ENCODE measurements around the gene GPR18. TPM values are rescaled to one million over a fixed set of nuclear protein-coding genes. Genes with fewer than 3 reads are reported as not detected.

GPR18 gene
- total RNA-seq, 1 donor from 2014 or later, result not detected

DNA sequence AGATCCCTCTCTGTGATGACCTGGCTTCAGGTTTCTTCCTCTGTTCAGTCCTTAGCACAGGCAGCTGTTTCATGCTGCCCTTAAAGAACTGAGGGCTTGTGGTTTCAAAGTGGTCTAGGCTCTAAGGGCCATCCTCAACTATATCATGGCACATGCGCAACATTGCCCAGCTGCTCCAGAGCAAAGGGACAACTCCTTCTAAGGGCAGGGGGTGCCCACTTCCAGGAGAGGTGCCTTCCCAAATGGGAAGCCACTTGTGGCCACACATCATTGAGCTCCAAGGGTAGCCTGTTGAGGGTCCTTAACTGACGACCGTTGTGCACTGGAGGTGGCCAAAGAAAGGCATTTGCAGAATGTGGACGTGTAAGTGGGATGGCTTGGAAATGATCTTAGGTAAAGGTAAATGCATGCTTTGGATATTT is 41.8 kb upstream of the GPR18 start:
- Histone ChIP-seq H3K4me3 (no peak overlapping the region), H3K27ac (no peak overlapping the region), H3K4me1 (no peaks in the 10 kb centered on the region), H3K9me3 (no peaks in the 10 kb centered on the region), H3K27me3 (no peaks in the 10 kb centered on the region), H3K36me3 (no peaks in the 10 kb centered on the region)
- intact Hi-C loops (cut with DNase I), result no loop called here
- no peak for DNase-seq (ENCODE audit: low spot score in 2 of 2)
- TF ChIP-seq, protein P1, sequence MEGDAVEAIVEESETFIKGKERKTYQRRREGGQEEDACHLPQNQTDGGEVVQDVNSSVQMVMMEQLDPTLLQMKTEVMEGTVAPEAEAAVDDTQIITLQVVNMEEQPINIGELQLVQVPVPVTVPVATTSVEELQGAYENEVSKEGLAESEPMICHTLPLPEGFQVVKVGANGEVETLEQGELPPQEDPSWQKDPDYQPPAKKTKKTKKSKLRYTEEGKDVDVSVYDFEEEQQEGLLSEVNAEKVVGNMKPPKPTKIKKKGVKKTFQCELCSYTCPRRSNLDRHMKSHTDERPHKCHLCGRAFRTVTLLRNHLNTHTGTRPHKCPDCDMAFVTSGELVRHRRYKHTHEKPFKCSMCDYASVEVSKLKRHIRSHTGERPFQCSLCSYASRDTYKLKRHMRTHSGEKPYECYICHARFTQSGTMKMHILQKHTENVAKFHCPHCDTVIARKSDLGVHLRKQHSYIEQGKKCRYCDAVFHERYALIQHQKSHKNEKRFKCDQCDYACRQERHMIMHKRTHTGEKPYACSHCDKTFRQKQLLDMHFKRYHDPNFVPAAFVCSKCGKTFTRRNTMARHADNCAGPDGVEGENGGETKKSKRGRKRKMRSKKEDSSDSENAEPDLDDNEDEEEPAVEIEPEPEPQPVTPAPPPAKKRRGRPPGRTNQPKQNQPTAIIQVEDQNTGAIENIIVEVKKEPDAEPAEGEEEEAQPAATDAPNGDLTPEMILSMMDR (IDR thresholded peaks at IDR 0.05), result no peak

DNA sequence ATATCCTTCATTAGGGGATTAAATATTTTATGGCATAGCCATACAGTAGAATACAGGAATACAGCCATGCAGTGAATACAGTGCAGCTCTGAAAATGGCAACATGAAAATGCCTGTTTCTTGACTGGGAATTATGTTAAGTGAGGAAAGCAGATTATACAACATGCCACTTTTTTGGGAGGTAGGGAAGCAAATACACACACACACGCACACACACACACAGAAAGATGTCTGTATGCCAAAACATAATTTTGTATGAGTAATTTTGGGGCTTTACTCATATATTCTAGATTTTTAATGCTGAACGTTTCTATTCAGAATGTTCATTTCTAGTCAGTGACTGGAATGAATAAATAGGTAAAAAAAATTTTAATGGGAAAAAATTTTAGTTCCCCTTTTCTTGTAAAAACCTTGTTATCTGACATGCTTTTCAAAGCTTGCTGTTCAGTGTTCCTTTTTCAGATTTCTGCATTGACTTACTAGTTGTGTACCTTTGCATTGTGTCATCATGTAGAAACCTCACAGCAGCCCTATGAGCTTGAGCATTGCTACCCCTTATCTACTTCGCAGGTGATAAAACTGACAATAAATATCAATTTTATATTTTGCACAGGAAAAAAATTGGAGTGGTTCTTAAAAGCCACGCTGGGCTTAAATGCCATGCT is 41.2 kb upstream of the GPR18 start:
- no peak overlapping the region for H3K27ac ChIP-seq
- H3K9me3 ChIP-seq, result no peaks in the 10 kb centered on the region
- TF ChIP-seq, protein P1 (IDR thresholded peaks at IDR 0.05), result no peak
- no peak for DNase-seq (ENCODE audit: low spot score in 2 of 2)
- no peaks in the 10 kb centered on the region for H3K4me1 ChIP-seq
- no peak overlapping the region for H3K4me3 ChIP-seq
- intact Hi-C loops (cut with DNase I), result no loop called here
- H3K27me3 ChIP-seq, result no peaks in the 10 kb centered on the region
- no peaks in the 10 kb centered on the region for H3K36me3 ChIP-seq

DNA sequence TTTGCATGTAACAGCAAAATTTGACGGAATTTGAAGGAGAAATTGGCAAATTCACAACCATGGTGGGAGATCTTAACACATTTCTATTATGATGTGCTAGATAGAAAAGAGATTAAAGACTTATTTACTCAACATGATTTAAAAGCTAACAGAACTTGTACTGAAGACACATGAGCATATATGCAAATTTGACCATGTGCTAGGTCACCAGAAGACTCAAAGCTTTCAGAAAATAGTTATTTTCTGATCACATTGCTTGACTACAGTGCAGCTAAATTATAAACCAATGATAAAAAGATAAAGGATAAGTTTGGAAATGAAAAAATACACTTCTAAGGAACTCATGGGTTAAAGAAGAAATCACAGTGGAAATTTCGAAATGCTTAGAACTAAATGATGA is 39.9 kb upstream of the GPR18 start:
- TF ChIP-seq, protein P1 (IDR thresholded peaks at IDR 0.05), result no peak
- no peaks in the 10 kb centered on the region for H3K36me3 ChIP-seq
- no peak overlapping the region for H3K4me3 ChIP-seq
- intact Hi-C loops (cut with DNase I), result no loop called here
- no peaks in the 10 kb centered on the region for H3K27me3 ChIP-seq
- H3K9me3 ChIP-seq, result no peaks in the 10 kb centered on the region
- no peaks in the 10 kb centered on the region for H3K4me1 ChIP-seq
- DNase-seq (ENCODE audit: low spot score in 2 of 2), result no peak
- H3K27ac ChIP-seq, result no peak overlapping the region

DNA sequence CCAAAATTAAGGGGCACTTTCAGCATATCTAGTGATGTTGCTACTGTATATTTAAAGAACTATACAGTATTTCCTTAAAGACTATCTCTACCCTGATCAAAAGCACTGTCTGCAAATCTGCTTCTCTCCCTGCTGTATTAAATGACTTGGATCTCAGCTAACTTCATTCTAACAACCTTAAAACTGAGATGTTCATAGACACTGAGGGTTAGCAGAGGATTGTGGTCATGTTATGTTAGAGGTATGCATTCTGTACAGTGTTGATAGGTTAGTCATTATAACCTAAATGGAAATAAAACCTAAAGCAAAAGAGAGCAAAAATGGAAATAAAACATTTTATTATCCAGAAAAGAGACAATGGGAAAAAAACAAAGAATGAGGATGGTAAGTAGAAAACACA is 39.2 kb upstream of the GPR18 start:
- TF ChIP-seq, protein P1 (IDR thresholded peaks at IDR 0.05), result no peak

DNA sequence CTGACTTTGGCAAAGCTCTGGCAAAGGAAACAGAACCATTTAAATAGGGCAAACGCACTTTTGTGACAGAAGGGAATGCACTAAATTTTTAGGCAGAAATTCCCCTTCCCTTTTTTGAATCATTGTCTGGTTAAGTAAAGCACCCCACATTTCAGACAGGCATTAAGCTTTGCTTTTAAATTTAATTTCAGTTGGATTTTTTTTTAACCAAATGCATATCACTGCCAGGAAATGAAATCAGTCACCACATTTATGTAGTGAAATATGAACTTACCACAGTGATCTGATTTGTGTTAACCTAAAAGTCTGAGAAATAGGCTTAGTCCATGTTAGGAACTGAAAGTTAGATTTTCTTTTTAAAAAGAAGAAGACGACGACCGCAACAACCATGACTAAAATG is 38.2 kb upstream of the GPR18 start:
- no peaks in the 10 kb centered on the region for H3K36me3 ChIP-seq
- intact Hi-C loops (cut with DNase I), result no loop called here
- no peak overlapping the region for H3K4me3 ChIP-seq
- TF ChIP-seq, protein P1 (IDR thresholded peaks at IDR 0.05), result no peak
- H3K27me3 ChIP-seq, result no peaks in the 10 kb centered on the region
- no peaks in the 10 kb centered on the region for H3K4me1 ChIP-seq
- H3K9me3 ChIP-seq, result no peaks in the 10 kb centered on the region
- DNase-seq (ENCODE audit: low spot score in 2 of 2), result no peak
- no peak overlapping the region for H3K27ac ChIP-seq

More for the DNA sequence above, 39.2 kb upstream of the GPR18 start:
- Histone ChIP-seq H3K4me1 (no peaks in the 10 kb centered on the region), H3K9me3 (no peaks in the 10 kb centered on the region), H3K27me3 (no peaks in the 10 kb centered on the region), H3K4me3 (no peak overlapping the region), H3K36me3 (no peaks in the 10 kb centered on the region), H3K27ac (no peak overlapping the region)
- no peak for DNase-seq (ENCODE audit: low spot score in 2 of 2)
- intact Hi-C loops (cut with DNase I), result no loop called here

All from ascending aorta (tissue), 2 donors.